ENCODE data around the gene TNFRSF25.

DNA sequence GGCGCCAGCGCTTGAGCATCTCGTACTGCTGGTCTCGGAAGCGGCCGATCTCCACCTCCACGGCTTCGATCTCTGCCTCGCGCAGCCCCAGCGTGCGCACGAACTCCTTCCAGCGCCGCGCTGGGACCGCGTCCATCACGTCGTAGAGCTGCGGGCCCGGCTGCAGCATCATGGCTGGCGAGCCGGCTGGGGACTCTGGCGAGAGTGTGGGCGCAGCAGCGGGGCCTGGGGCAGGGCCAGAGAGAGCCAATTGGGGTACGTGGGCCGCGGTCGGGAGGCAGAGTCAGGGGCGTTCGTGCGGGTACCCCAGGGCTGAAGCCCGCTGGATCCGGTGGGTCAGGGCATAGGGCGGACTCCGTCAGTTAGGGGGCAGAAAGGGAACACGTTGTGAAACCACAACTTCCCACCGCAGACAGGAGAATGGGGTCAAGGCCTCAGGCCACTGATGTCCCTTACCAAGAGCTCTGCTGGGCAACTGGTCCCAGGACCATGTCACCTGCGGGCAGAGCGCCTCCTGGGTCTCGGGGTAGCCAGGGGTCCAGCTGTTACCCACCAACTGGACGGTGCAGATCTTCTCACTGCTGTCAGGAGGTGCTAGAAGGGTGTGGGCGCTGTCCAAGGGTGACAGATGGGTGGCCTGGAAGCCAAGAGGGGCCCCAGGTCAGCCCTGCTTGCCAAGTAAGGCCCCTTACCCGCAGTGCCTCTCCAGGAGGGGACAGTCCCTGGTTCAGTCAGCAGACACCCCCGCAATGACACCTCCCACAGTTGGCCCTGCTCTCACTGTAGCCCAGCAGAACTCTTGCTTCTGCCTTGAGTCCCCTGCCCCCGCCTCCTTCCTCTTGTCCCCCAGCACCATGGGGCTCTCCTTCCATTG, 4.2 kb downstream of the TNFRSF25 start:
- TF ChIP-seq CTCF (IDR thresholded peaks at IDR 0.05; ENCODE audit: control extremely low read depth in 1 of 3, insufficient read depth in 1 of 3, low read depth in 1 of 3, low read length in 3 of 3) (no peak), JUND (IDR thresholded peaks at IDR 0.05; ENCODE audit: low read length) (no peak), POLR2A (IDR thresholded peaks at IDR 0.05; ENCODE audit: control extremely low read depth in 1 of 2, low read depth in 2 of 2, low read length in 2 of 2) (no peak), SP1 (IDR thresholded peaks at IDR 0.05; ENCODE audit: low read depth, low read length) (no peak), EP300 (IDR thresholded peaks at IDR 0.05; ENCODE audit: borderline replicate concordance in 1 of 2, low read depth in 2 of 2, low read length in 2 of 2) (no peak)

Measured in H1 (cell line).